COLO668 (cell line): ENCODE measurements around the gene SHE.

Experiments used
- DNase-seq: peaks from one replicate; lab custom pipeline; 2025; ENCODE audit not compliant: unreplicated experiment; lab: John Stamatoyannopoulos, UW

The SHE gene

DNA sequence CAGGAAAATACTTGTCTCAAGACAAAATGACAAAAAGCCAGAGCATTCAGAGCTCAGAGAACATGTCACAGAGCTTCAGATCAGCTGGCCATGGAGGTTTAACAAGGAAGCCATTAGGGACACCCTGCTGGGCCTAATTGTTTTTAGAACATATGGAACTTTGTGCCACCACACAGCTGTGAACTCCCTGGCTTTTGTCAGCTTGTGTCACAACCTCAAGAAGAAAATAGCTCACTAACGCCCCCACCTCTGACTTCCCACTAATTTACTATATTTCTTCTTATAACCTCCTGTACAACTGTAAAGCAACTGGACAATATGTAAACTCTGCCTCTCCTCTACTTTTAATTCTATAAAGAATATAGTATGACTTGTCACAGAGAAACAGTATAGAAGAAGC, 21.2 kb downstream of the SHE start:
- DNase-seq = no peak

DNA sequence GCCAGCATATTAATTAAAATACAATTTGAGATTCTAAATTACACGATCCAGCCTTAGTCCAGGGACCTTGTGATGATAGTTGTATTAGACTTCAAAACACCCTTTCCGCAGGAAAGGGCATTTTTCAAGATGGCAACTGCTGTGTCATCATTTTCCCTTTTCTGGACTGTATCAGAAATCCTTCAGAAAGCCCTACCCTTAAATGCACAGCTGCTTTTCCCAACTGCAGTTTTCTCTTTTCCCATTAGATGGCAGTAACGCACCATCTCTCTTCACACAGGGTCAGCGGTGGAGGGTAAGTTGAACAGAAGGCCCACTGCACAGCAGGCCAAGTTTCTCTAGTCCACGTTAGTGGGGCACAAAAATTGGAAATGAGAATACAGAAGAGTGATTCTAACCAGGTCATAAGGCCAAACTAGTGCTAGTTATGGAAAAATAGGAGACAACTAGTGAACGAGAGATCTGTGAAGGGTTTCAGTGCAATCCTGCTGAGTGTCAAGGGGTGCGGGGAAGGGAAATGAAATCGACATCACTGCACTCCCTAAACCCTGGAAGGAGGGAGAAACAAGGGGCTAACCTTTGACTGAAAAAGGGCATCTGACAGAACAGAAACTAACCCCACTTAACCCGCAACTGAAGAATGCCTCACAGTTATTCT, 22.3 kb downstream of the SHE start:
- peak; percentile 59 for DNase-seq

DNA sequence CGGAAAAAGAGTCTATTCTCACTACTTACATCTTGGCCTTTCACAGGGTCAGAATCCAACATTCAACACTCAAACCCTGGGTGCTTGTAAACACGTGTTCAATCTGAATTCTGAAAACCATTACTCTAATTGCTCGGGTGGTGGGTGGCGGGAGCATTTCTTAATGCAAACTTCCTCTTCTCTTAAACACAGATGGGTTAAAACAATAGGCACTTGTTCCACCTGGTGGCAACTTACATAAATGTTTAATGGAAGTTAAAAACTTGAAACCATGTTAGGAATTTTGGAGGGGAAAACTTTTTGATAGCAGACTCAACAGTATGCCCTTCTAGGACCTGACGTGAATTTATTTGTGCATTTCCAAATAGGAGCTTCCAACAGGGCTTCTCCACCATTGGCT, 23.6 kb downstream of the SHE start:
- no peak for DNase-seq

DNA sequence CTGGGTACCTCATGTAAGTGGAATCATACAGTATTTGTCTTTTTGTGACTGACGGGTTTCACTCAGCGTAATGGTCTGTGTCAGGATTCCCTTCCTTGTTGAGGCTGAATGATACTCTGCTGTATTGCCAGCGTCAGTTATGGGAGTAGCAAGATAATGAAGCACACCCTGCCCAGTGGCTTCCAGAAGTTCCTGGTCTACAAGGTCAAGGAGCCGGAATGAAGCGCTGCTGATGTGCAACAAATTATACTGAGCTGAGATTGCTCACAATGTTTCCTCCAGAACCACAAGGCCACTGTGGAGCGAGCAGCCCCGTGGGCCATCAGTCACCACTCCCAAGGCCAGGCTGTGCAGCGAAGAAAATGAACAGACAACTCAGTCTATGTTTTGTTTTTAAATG, 24.2 kb downstream of the SHE start:
- DNase-seq = no peak

DNA sequence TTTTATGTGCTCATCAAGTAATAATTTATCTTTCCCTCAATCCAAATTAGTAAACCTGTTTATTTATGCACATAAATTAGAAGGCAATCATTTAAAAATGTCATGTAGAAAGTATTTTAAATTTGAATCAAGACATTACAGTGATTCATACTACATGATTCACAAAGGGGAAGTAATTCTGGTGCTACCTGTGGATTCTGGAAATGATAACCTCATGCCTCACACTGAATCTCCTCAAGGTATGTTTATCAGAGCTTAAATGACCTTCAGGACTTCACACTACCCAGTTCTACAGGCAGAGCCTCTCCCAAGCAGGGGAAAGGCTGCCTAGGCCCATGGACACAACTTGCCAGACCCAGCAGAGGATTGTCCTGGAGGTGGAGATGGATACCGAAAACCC, 25.4 kb downstream of the SHE start:
- DNase-seq = no peak

DNA sequence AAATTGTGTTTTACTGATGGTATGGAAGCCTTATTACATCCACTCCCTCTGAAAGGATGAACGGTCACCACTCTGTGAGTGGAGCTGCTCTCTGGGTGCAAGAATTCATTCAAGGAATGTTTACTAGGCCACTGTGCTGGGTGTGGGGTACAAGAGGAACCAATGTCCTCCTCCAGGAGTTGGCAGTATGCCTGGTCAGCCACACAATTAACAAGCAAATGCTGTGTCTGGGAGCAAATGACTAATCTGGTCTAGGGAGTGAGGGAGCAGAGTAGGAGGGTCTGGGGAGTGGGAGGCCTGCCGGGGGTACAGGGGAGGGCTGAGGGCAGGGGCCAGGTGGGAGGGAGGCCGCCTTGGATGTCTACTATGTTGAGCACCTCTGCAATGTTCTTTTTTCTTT, 27.4 kb downstream of the SHE start:
- DNase-seq = no peak

DNA sequence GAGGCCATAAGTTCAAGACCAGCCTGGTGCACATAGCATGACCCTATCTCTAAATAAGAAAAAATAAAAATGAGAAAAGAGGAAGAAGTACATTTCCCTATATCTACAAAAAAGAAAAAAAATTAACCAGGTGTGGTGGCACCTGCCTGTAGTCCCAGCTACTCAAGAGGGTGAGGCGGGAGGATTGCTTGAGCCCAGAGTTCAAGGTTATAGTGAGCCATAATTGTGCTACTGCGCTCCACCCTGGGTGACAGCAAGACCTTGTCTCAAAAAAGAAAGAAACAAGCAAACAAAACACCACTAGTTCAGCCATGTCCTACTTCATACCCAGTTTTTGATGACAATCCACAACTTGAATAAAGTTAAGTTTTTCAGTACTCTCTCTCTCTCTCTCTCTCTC, 30.9 kb downstream of the SHE start:
- DNase-seq = no peak

DNA sequence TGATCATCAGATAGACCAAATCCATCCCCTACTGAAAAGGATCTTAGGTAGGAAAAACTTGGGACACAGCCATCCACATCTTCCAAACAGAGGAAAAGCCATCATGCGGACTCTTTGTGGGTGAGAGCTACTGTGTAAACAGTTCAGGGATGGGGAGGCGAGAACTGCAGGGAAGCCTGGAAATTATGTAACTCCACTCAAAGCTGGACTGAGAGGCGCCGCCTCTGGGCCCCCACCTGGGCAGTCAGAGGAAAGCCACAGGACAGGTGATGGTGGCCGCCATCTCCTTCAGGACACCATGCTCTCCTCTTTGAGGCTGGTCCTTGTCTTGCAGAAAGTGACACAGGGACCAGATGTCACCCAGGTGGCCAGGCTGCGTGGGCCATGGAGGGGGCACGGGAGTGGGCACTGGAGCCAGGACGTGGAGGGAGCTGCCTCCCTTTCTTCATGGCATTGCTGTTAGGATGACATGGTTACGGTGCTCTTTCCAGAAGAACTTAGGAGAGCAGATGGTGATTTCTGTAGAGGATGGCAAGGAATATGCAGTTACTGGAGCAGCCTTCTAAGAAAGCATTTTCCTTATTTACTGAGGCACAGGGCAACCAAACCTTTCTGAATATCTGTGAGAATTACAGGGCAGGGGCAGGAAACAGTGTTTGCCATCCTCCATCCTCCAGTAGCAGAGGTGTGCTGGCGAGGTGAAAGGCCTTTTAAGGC, 32.2 kb downstream of the SHE start:
- no peak for DNase-seq

DNA sequence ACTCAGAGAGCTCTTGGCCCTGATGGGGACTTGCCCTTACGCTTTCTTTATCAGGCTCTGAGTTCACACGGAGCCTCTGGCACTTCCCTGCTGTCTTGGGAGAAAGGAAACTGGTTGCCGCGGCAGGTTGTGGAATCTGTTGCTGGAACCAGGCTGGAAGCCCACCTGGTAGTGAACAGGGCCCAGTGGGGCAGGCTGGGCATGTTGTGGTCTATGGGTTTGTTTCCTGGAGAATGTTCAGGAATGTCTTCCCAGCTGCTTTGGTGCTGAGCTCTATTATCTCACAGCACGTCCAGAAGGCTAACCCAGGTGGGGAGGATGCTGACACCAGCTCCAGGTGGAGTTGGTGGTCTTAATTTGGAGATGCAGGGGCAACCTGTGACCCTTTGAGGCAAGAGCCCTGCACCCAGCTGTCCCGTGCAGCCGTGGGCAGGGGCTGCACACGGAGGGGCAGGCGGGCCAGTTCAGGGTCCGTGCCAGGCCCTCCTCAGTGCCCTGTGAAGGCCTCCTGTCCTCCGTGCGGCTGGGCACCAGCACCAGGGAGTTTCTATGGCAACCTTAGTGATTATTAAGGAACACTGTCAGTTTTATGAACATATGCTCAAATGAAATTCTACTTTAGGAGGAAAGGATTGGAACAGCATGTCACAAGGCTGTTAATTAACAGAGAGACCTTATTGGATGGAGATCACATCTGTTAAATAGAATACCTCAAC, 33.5 kb downstream of the SHE start:
- DNase-seq = no peak

DNA sequence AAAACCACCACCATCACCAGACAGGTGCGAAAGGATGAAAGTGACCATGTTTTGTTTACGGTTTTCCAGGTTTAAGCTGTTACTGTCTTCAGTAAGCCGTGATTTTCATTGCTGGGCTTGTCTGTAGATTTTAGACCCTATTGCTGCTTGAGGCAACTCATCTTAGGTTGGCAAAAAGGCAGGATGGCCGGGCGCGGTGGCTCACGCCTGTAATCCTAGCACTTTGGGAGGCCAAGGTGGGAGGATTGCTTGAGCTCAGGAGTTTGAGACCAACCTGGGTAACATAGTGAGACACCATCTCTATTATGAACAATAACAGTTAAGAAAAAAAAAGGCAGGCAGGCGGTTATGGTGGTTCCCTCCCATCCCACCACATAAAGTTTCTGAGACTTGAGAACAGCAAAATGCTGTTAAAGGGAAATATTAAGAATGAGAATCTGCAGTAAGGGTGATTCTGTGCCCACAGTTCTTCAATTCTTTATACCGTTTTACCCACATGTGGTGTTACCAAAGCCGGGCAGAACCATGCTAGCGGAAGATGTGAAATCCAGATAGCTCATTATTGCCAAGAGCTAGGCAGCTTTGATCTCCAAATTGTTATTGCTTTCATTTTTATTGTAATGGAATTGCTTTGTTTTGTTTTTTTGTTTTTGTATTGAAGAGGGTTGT, 34.6 kb downstream of the SHE start:
- DNase-seq = no peak

DNA sequence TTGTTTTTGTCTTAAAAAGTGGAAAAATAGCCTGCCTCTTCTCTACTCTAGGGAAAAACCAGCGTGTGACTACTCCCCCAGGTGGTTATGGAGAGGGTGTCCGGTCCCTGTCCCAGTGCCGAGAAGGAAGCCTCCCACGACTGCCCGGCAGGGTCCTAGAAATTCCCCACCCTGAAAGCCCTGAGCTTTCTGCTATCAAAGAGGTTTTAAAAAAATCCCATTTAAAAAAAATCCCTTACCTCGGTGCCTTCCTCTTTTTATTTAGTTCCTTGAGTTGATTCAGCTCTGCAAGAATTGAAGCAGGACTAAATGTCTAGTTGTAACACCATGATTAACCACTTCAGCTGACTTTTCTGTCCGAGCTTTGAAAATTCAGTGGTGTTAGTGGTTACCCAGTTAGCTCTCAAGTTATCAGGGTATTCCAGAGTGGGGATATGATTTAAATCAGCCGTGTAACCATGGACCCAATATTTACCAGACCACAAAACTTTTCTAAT, 35.2 kb downstream of the SHE start:
- DNase-seq = no peak

DNA sequence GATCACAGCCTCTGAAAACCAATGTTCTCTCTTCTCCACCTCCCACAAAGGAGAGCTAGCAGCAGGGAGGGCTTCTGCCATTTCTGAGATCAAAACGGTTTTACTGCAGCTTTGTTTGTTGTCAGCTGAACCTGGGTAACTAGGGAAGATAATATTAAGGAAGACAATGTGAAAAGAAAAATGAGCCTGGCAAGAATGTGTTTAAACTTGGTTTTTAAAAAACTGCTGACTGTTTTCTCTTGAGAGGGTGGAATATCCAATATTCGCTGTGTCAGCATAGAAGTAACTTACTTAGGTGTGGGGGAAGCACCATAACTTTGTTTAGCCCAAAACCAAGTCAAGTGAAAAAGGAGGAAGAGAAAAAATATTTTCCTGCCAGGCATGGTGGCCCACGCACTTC, 36.0 kb downstream of the SHE start:
- DNase-seq = no peak

DNA sequence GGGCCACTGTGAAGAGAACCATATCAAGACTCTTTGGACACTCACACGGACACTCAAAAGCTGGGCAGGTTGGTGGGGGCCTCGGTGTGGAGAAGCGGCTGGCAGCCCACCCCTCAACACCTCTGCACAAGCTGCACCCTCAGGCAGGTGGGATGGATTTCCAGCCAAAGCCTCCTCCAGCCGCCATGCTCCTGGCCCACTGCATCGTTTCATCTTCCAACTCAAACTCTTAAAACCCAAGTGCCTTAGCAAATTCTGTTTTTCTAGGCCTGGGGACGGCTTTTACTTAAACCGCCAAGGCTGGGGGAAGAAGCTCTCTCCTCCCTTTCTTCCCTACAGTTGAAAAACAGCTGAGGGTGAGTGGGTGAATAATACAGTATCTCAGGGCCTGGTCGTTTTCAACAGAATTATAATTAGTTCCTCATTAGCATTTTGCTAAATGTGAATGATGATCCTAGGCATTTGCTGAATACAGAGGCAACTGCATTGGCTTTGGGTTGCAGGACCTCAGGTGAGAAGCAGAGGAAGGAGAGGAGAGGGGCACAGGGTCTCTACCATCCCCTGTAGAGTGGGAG, 36.5 kb downstream of the SHE start:
- no peak for DNase-seq

DNA sequence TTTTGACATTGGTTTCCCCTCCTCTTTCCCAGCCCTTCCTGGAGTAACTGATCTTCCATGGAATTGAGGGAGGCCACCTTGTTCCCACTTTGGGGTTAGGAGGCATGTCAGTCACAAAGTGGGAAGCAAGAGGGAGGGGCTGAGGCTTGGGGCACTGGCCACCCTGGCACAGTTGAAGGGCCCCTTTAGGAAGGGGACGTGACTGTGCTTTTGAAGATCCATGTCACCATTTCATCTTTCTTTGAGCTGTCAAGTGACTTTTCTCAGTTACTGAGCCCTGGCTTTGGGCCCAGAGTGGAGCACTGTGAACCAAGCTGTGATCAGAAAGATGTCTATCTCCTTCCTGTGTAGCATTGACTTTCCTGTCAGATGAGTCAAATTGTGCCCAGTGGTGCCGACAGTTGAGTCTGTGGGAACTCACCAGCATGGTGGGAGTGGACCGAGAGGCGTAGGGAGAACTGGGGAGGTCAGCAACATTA, 38.7 kb downstream of the SHE start:
- no peak for DNase-seq

DNA sequence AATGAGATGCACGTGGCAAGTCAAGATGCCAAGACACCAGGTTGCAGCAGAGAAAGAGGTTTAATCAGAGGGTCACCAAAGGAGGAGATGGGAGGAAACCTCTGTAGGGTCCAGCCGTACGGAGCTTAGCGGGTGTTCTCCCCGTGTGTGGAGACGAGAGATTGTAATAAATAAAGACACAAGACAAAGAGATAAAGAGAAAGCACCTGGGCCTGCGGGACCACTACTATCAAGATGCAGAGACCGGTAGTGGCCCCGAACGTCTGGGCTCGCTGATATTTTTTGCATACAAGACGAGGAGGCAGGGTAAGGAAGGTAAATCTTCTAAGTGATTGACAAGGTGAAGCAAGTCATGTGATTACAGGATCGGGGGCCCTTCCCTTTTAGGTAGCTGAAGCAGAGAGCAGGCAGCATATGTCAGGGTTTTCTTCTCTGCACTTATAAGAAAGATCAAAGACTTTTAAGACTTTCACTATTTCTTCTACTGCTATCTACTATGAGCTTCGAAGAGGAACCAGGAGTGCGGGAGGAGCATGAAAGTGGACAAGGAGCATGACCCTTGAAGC, 41.4 kb downstream of the SHE start:
- DNase-seq = no peak

DNA sequence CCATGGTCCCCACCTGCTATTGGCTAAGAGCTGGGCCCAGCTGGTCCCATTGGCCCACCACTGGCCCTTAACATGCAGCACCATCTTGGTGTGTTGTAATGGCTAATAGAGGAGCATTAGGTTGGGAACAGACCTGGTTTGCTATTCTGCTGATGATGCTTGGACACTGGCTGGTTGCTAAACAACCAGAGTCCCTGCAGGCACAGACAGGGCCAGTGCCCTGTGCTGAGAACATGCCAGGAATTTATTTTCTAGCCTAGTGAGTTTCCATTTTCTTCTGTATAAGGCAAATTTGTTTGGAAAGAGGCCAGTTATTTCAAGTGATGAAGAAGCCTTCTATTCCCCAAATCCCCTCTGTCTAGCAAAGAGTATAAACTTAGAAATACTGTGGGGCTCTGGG, 43.1 kb downstream of the SHE start:
- DNase-seq = no peak

DNA sequence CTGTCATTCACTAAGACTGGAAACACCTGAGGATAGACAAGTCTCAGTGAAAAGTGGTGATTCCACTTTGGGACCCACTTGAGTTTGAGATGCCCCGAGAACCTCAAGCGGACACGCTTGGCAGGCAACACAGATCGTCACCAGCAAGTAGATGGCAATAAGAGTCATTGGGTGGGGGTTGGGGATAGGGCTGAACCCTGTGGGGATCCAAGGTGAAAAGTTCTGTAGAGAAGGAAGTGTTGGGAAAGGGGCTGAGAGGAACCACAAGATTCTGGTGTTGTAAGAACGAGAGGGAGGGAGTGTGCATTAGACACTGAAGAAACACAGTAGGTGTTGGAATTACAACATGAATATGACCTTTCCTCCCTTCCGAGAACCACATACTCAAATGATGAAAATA, 45.6 kb downstream of the SHE start:
- DNase-seq = no peak

DNA sequence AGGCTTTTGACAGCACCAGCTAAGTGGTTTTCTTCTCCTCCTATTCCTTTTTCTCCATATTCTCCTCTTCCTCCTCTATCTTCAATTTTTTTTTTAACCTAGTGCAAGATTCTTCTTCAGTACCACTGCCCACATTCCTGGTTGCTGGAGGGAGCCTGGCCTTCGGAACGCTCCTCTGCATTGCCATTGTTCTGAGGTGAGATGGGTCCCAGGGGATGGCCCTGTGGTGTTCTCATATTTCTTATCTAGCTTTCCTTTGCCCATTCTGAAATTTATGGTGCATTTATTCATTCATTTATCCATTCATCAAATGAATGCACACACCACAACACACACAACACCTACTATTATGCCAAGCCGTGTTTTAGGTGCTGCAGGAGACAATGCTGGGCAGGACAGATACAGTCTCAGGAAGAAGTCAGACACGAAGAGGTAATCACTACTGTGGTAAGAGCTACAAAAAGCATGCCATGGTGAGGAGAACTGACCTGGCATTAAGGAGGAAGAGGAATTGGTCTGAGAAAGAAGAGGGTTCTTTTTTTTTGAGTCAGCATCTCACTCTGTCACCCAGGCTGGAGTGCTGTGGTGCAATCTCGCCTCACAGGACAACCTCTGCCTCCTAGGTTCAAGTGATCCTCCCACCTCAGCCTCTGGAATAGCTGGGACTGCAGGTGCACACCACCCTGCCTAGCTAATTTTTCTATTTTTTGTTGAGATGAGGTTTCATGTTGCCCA, 47.7 kb downstream of the SHE start:
- DNase-seq = no peak

DNA sequence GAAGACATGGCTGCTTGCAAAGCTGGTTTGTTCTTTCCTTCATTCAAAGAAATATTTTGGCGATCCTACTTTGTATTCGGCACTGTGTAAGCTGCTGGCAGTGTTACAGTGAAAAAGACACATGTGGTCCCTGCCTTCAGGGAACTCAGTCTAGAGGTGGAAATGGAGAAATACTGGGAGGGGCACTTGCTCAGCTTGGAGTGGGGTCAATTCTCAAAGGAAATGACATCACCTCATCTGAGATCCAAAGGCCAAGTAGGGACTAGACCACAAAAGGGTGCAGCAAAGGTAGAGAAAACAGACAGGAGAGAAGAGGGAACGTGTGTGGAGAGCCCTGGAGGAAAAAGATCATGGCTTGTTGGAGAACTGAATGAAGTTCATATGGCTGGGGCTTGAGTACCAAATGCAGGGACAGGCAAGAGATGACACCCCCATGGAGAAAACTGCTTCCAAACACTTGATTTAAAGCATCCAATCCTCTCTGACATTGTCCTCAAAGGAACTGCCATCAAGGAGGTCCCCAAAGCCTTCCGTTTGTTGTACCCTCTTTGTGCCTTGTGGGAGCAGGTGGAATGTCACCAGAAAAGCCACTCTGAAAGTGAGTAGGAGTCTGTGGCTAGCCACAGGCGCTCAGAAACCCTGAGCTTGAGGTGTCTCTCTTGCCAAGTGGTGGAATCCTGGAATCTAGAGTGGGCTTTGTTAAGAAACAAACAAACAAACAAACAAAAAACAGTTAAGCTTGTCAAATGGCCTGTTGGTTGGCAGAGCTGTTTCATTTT, 48.4 kb downstream of the SHE start:
- no peak for DNase-seq
